H1 (cell line): ENCODE measurements around the gene ALOX15. TPM values are rescaled to one million over a fixed set of nuclear protein-coding genes. Genes with fewer than 3 reads are reported as not detected.

Experiments
- ASH2L ChIP-seq: fragments of 200-600, 300-600 bp; sonication (generic); IDR thresholded peaks from one replicate; pipeline ENCODE4 v1.7.1; 2017; ENCODE audit warnings: low read length
- BACH1 ChIP-seq: IDR thresholded peaks from 2 replicates; pipeline ENCODE4 v1.6.1; 2012; ENCODE audit warnings: low read length, improper control_type of control experiment
- CHD7 ChIP-seq: fragments of 300-600 bp; sonication (generic); IDR thresholded peaks from 2 replicates; pipeline ENCODE4 v1.7.1; 2012; ENCODE audit warnings: low read length, moderate library complexity, mild to moderate bottlenecking, inconsistent platforms; ENCODE audit not compliant: insufficient replicate concordance
- CTBP2 ChIP-seq: IDR thresholded peaks from 2 replicates; pipeline ENCODE4 v1.7.0; 2011; ENCODE audit warnings: borderline replicate concordance, mild to moderate bottlenecking, moderate library complexity, mixed read lengths, low read length; ENCODE audit not compliant: insufficient read depth, insufficient read length
- KDM1A ChIP-seq: fragments of 200-600, 300-600 bp; sonication (generic); IDR thresholded peaks from 2 replicates; pipeline ENCODE4 v1.7.1; 2016; ENCODE audit warnings: mild to moderate bottlenecking, low read length, borderline replicate concordance
- POLR2A ChIP-seq, 2 experiments: IDR thresholded peaks; 1 replicate in 1 of 2; 2 replicates in 1 of 2; pipeline ENCODE4 v1.6.1; 2011; ENCODE audit warnings: low read depth in 2 of 2, low read length in 2 of 2, mild to moderate bottlenecking in 2 of 2; ENCODE audit errors: control extremely low read depth in 1 of 2
- RAD21 ChIP-seq, 2 experiments: IDR thresholded peaks in 1 of 2; conservative IDR thresholded peaks in 1 of 2; 2 replicates each; pipeline ENCODE4 v1.6.1; 2011; ENCODE audit warnings: low read depth in 2 of 2, low read length in 2 of 2, improper control_type of control experiment in 1 of 2, inconsistent platforms in 1 of 2, mild to moderate bottlenecking in 1 of 2, moderate library complexity in 1 of 2
- SIN3A ChIP-seq, 2 experiments: IDR thresholded peaks in 1 of 2; conservative IDR thresholded peaks in 1 of 2; 2 replicates each; pipeline ENCODE4 v1.6.1; 2011 to 2012; ENCODE audit warnings: low read length in 2 of 2, improper control_type of control experiment in 1 of 2, low read depth in 1 of 2, mild to moderate bottlenecking in 1 of 2
- TAF7 ChIP-seq: optimal IDR thresholded peaks from 2 replicates; pipeline ENCODE3; 2011; ENCODE audit warnings: low read depth, mild to moderate bottlenecking, inconsistent platforms, low read length, moderate library complexity, borderline replicate concordance
- TBP ChIP-seq: IDR thresholded peaks from 2 replicates; pipeline ENCODE4 v1.6.1; 2011; ENCODE audit warnings: low read depth, low read length, improper control_type of control experiment
- YY1 ChIP-seq: IDR thresholded peaks from 2 replicates; pipeline ENCODE4 v1.6.1; 2011; ENCODE audit warnings: low read depth, mild to moderate bottlenecking, low read length
- polyA plus RNA-seq, 7 experiments: library from polyadenylated mRNA; depleted of rRNA in 3 of 7; stranded (reverse) in 5 of 7; unstranded in 2 of 7; fragments of >200 nt in 5 of 7; fragments of 200-250 nt in 2 of 7; gene quantifications; 1 replicate in 5 of 7; 2 replicates in 1 of 7; 4 replicates in 1 of 7; pipeline versions ENCODE4 v1.2.1 to v1.2.3, GENCODE V29; 2011 to 2013; ENCODE audit warnings: missing spikeins in 2 of 7, mixed read lengths in 2 of 7
- total RNA-seq: library from RNA; stranded (reverse); fragmentation: NEBNext Ultra II Directional; extraction: Animal tissue kit (Norgen Biotek cat#: 25700); gene quantifications from 2 replicates; pipeline ENCODE4 v1.2.1, GENCODE V29; 2021

ALOX15 gene
- total and polyA plus RNA-seq, 2 of the 8 experiments (the other 6 are each of a cell fraction or from before 2014, with no cell fraction given) = 1.5 to 1.7 TPM

DNA sequence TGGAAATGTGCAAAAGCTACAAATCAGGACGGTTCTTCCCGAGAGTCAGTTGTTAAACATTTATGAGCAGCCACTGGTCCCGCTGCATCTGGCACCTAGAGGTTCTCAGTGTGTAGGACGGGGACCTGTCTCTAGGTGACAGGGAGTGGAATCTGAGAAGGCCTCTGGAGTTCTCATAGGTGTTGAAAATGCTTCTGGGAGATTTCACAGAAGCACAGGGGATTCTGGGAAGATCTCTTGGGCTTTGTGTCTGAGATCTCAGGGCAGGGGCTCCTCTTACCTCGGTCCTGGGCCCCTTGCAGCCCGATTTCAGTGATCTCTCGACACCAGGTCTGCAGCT lies 8.9 kb downstream of the ALOX15 start (continued):
- no peak for TF ChIP-seq CHD7
- TF ChIP-seq POLR2A (IDR thresholded peaks at IDR 0.05; ENCODE audit: control extremely low read depth in 1 of 2, low read depth in 2 of 2, low read length in 2 of 2) = no peak
- TF ChIP-seq YY1 = no peak
- TF ChIP-seq ASH2L = no peak
- no peak for TF ChIP-seq KDM1A
- no peak for TF ChIP-seq RAD21 (IDR thresholded peaks at IDR 0.05 in 1 of 2, conservative IDR thresholded peaks at IDR 0.05 in 1 of 2; ENCODE audit: low read depth in 2 of 2, low read length in 2 of 2)
- TF ChIP-seq TBP = no peak
- no peak for TF ChIP-seq TAF7
- no peak for TF ChIP-seq BACH1
- TF ChIP-seq SIN3A (conservative IDR thresholded peaks at IDR 0.05 in 1 of 2, IDR thresholded peaks at IDR 0.05 in 1 of 2; ENCODE audit: low read depth in 1 of 2, low read length in 2 of 2) = no peak
- no peak for TF ChIP-seq CTBP2
